ENCODE measurements around the gene EMILIN1.
A peak's percentile ranks its signal among the peaks of the same experiment; 100 is the strongest.

EMILIN1 gene

GRCh38 chr2:27033253-27033852, 45.1 kb upstream of the EMILIN1 start:
- TF ChIP-seq EZH2phosphoT487 (IDR thresholded peaks at IDR 0.05; ENCODE audit: borderline replicate concordance), result no peak
- TF ChIP-seq, protein P1, sequence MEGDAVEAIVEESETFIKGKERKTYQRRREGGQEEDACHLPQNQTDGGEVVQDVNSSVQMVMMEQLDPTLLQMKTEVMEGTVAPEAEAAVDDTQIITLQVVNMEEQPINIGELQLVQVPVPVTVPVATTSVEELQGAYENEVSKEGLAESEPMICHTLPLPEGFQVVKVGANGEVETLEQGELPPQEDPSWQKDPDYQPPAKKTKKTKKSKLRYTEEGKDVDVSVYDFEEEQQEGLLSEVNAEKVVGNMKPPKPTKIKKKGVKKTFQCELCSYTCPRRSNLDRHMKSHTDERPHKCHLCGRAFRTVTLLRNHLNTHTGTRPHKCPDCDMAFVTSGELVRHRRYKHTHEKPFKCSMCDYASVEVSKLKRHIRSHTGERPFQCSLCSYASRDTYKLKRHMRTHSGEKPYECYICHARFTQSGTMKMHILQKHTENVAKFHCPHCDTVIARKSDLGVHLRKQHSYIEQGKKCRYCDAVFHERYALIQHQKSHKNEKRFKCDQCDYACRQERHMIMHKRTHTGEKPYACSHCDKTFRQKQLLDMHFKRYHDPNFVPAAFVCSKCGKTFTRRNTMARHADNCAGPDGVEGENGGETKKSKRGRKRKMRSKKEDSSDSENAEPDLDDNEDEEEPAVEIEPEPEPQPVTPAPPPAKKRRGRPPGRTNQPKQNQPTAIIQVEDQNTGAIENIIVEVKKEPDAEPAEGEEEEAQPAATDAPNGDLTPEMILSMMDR (conservative IDR thresholded peaks at IDR 0.05; ENCODE audit: low read length), result no peak
- H4K20me1 ChIP-seq (ENCODE audit: insufficient read depth, low read length, poor library complexity, severe bottlenecking), result peaks cover 11% of the 10 kb centered on the region
- H3K4me3 ChIP-seq (ENCODE audit: low read length, poor library complexity, severe bottlenecking), result peak overlapping the region; percentile 98
- peak overlapping the region; percentile 97 for H3K4me2 ChIP-seq (ENCODE audit: low read depth, low read length, poor library complexity, severe bottlenecking)
- no peaks in the 10 kb centered on the region for H3F3A ChIP-seq (ENCODE audit: low read depth)
- H2AFZ ChIP-seq (ENCODE audit: low read length), result peak overlapping the region; percentile 98
- H3K9ac ChIP-seq (ENCODE audit: low read depth, low read length, poor library complexity, severe bottlenecking), result peak overlapping the region; percentile 96
- no peaks in the 10 kb centered on the region for H3K9me2 ChIP-seq (replicated peaks; ENCODE audit: low read depth, low read length)
- peaks cover 36% of the 10 kb centered on the region for H3K4me1 ChIP-seq (ENCODE audit: insufficient read depth, low read length, poor library complexity, severe bottlenecking)
- H3K9me3 ChIP-seq (ENCODE audit: insufficient read depth, low read depth, low read length), result no peaks in the 10 kb centered on the region
- H3K79me2 ChIP-seq (ENCODE audit: insufficient read depth, low read length), result peaks cover 49% of the 10 kb centered on the region
- H3K36me3 ChIP-seq (ENCODE audit: insufficient read depth, low read length), result peaks cover 36% of the 10 kb centered on the region; the same call in 1 of the 2 replicates
- no peaks in the 10 kb centered on the region for H3K27me3 ChIP-seq (ENCODE audit: insufficient read depth, low read length, poor library complexity, severe bottlenecking)

DNA sequence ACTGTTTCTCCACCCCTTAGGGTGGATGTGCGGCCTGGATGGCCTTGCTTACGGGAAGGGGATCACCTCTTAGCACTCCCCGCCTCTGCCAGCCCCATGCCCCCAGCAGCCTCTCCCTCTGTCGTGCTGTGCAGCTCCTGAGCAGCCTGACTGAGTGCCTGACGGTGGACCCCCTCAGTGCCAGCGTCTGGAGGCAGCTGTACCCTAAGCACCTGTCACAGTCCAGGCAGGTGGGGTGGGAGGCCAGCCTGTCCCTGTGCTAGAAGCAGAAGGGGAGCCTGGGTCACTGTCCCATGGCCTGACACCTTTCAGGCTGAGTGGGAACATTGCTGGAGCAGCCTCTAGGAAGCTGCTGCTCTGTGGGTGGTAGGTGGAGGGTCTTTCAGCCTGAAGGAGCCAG, 40.4 kb upstream of the EMILIN1 start:
- Histone ChIP-seq H3K4me1 (ENCODE audit: insufficient read depth, low read length, poor library complexity, severe bottlenecking) (peaks cover 20% of the 10 kb centered on the region), H2AFZ (ENCODE audit: low read length) (no peak overlapping the region), H3K9me2 (replicated peaks; ENCODE audit: low read depth, low read length) (no peaks in the 10 kb centered on the region), H3K9me3 (ENCODE audit: insufficient read depth, low read depth, low read length) (no peaks in the 10 kb centered on the region), H3K4me2 (ENCODE audit: low read depth, low read length, poor library complexity, severe bottlenecking) (no peak overlapping the region), H3K36me3 (ENCODE audit: insufficient read depth, low read length) (peaks cover 67% of the 10 kb centered on the region; the same call in 1 of the 2 replicates), H3K4me3 (ENCODE audit: low read length, poor library complexity, severe bottlenecking) (no peak overlapping the region), H4K20me1 (ENCODE audit: insufficient read depth, low read length, poor library complexity, severe bottlenecking) (peaks cover 10% of the 10 kb centered on the region), H3K9ac (ENCODE audit: low read depth, low read length, poor library complexity, severe bottlenecking) (no peak overlapping the region), H3F3A (ENCODE audit: low read depth) (no peaks in the 10 kb centered on the region), H3K79me2 (ENCODE audit: insufficient read depth, low read length) (peaks cover 32% of the 10 kb centered on the region), H3K27me3 (ENCODE audit: insufficient read depth, low read length, poor library complexity, severe bottlenecking) (no peaks in the 10 kb centered on the region)
- TF ChIP-seq, protein P1 (conservative IDR thresholded peaks at IDR 0.05; ENCODE audit: low read length), result no peak
- no peak for TF ChIP-seq EZH2phosphoT487 (IDR thresholded peaks at IDR 0.05; ENCODE audit: borderline replicate concordance)

- Histone ChIP-seq H3K4me1 (ENCODE audit: insufficient read depth, low read length, poor library complexity, severe bottlenecking) (peaks cover 18% of the 10 kb centered on the region), H4K20me1 (ENCODE audit: insufficient read depth, low read length, poor library complexity, severe bottlenecking) (peaks cover 2% of the 10 kb centered on the region), H3K79me2 (ENCODE audit: insufficient read depth, low read length) (peaks cover 24% of the 10 kb centered on the region), H3K9me3 (ENCODE audit: insufficient read depth, low read depth, low read length) (no peaks in the 10 kb centered on the region), H3K4me3 (ENCODE audit: low read length, poor library complexity, severe bottlenecking) (no peak overlapping the region), H3K27me3 (ENCODE audit: insufficient read depth, low read length, poor library complexity, severe bottlenecking) (no peaks in the 10 kb centered on the region), H2AFZ (ENCODE audit: low read length) (no peak overlapping the region), H3K9ac (ENCODE audit: low read depth, low read length, poor library complexity, severe bottlenecking) (no peak overlapping the region), H3F3A (ENCODE audit: low read depth) (no peaks in the 10 kb centered on the region), H3K9me2 (replicated peaks; ENCODE audit: low read depth, low read length) (no peaks in the 10 kb centered on the region), H3K4me2 (ENCODE audit: low read depth, low read length, poor library complexity, severe bottlenecking) (no peak overlapping the region), H3K36me3 (ENCODE audit: insufficient read depth, low read length) (peaks cover 67% of the 10 kb centered on the region; the same call in 1 of the 2 replicates)
- no peak for TF ChIP-seq EZH2phosphoT487 (IDR thresholded peaks at IDR 0.05; ENCODE audit: borderline replicate concordance)
- TF ChIP-seq, protein P1 (conservative IDR thresholded peaks at IDR 0.05; ENCODE audit: low read length), result no peak
Observed at GRCh38 chr2:27038631-27039339, 39.6 kb upstream of the EMILIN1 start.
